Panc1 (cell line): Measurements from ENCODE around the gene MARS2. TPM values are rescaled to one million over a fixed set of nuclear protein-coding genes. Genes with fewer than 3 reads are reported as not detected.

ENCODE experiments used
- ATAC-seq: fragments of 200-7000 bp; cut with Tn5 transposase; 2 replicates; pipeline ENCODE4 v1.9.1; 2020; ENCODE audit warnings: mild to moderate bottlenecking, moderate library complexity
- Bru-seq: library from RNA; stranded (reverse); fragments of 400-500 nt; gene quantifications from one replicate; lab custom pipeline; 2021; lab: Mats Ljungman, UMichigan
- BruChase-seq, 2 experiments: library from RNA; stranded (reverse); fragments of 400-500 nt; gene quantifications; one replicate each; lab custom pipeline; 2021; lab: Mats Ljungman, UMichigan
- BruUV-seq: library from RNA; stranded (reverse); fragments of 400-500 nt; replicated peaks from 2 replicates; lab custom pipeline; 2021; lab: Mats Ljungman, UMichigan
- CTCF ChIA-PET: fragments of 300-600 bp; sonication (Branson Sonifier 250); formaldehyde crosslinking; loops from one replicate; lab custom pipeline; 2022; ENCODE audit warnings: antibody characterized with exemption; lab: Charles Lee
- POLR2A ChIA-PET: fragments of 300-600 bp; sonication (Branson Sonifier 250); formaldehyde crosslinking; loops from one replicate; lab custom pipeline; 2022; ENCODE audit warnings: antibody characterized with exemption; lab: Charles Lee
- DNase-seq: peaks from one replicate; pipeline ENCODE4 v3.0.0-alpha.2; 2010; ENCODE audit warnings: low read depth, low spot score
- H3K27ac ChIP-seq: 2 replicates; pipeline ENCODE4 v1.5.1; 2011; ENCODE audit warnings: mild to moderate bottlenecking, low read length, inconsistent platforms
- H3K27me3 ChIP-seq: fragments of 200-500 bp; sonication (Bioruptor generic); 2 replicates; pipeline ENCODE4 v1.6.0; 2014; ENCODE audit warnings: low read length, inconsistent platforms; ENCODE audit not compliant: control insufficient read depth, insufficient read depth
- H3K36me3 ChIP-seq: fragments of 200-500 bp; sonication (Bioruptor generic); 2 replicates; pipeline ENCODE4 v1.5.1; 2014; ENCODE audit warnings: inconsistent platforms, mild to moderate bottlenecking, low read length, moderate library complexity; ENCODE audit not compliant: control insufficient read depth, insufficient read depth
- H3K4me1 ChIP-seq: 2 replicates; pipeline ENCODE4 v1.5.1; 2011; ENCODE audit warnings: inconsistent platforms, mild to moderate bottlenecking, low read length, moderate library complexity; ENCODE audit not compliant: control insufficient read depth, insufficient read depth
- H3K4me3 ChIP-seq, 2 experiments: 2 replicates each; pipeline ENCODE4 v1.5.1; 2011 to 2012; ENCODE audit warnings: low read depth in 2 of 2, low read length in 2 of 2, mild to moderate bottlenecking in 2 of 2, inconsistent platforms in 1 of 2, moderate library complexity in 1 of 2
- H3K9me3 ChIP-seq: fragments of 200-500 bp; sonication (Bioruptor generic); 2 replicates; pipeline ENCODE4 v1.5.1; 2014; ENCODE audit warnings: low read depth, mild to moderate bottlenecking, inconsistent platforms, low read length, moderate library complexity; ENCODE audit not compliant: control insufficient read depth, insufficient read depth
- POLR2AphosphoS5 ChIP-seq: IDR thresholded peaks from 2 replicates; pipeline ENCODE4 v1.6.1; 2012; ENCODE audit warnings: mild to moderate bottlenecking, low read depth, low read length, moderate library complexity
- SIN3A ChIP-seq: IDR thresholded peaks from 2 replicates; pipeline ENCODE4 v1.6.1; 2012; ENCODE audit warnings: low read depth, mild to moderate bottlenecking, low read length, moderate library complexity, borderline replicate concordance; ENCODE audit not compliant: insufficient read depth
- TCF7L2 ChIP-seq: IDR thresholded peaks from 2 replicates; pipeline ENCODE4 v1.6.1; 2011; ENCODE audit warnings: mild to moderate bottlenecking, low read depth, low read length, inconsistent platforms
- in situ Hi-C: cut with HindIII; loops from 2 replicates; pipeline ENCODE4 v1.10.0; 2016; ENCODE audit warnings: low sequenced_read_pairs, low pct_unique_long_range_greater_than_20kb
- intact Hi-C: fragments of 100-400 bp; cut with micrococcal nuclease; formaldehyde crosslinking; loops from one replicate; pipeline ENCODE4 v1.10.0; 2022; ENCODE audit not compliant: unreplicated experiment
- long read RNA-seq: library from polyadenylated mRNA; unstranded; transcript quantifications from one replicate; pipeline ENCODE4 v2.0.0, GENCODE V29; 2021; ENCODE audit not compliant: unreplicated experiment
- polyA plus RNA-seq: library from polyadenylated mRNA; unstranded; fragments of >200 nt; gene quantifications from one replicate; pipeline ENCODE4 v1.2.1, GENCODE V29; 2012; ENCODE audit warnings: missing spikeins; ENCODE audit not compliant: insufficient read length
- total RNA-seq: library from RNA; stranded (reverse); gene quantifications from one replicate; pipeline ENCODE4 v1.2.1, GENCODE V29; 2021; ENCODE audit not compliant: unreplicated experiment
- TF ChIP-seq, protein P1 (sequence below), 2 experiments: IDR thresholded peaks; 2 replicates each; pipeline ENCODE4 v1.6.1; 2011 to 2012; ENCODE audit warnings: low read depth in 2 of 2, control low read depth in 1 of 2, low read length in 1 of 2, mild to moderate bottlenecking in 1 of 2, moderate library complexity in 1 of 2; ENCODE audit not compliant: insufficient read depth in 1 of 2
- TF ChIP-seq, protein P2 (sequence below): fragments of 450-650 bp; IDR thresholded peaks from 2 replicates; pipeline ENCODE4 v1.5.1; 2017; ENCODE audit warnings: mild to moderate bottlenecking

MARS2 gene
- total RNA-seq, result 8.7 TPM
- polyA plus RNA-seq, result 5.4 TPM
- percentile 65 among the genes with signal in this experiment for Bru-seq, nascent RNA
- percentile 95 among the genes with signal in this experiment for BruChase-seq, experiment 1, labeled RNA remaining after a 2-hour chase
- percentile 61 among the genes with signal in this experiment for BruChase-seq, experiment 2, labeled RNA remaining after a 6-hour chase
- long read RNA-seq, transcript MARS2-201 (1 exons, 3,019 nt), result major isoform, 21 of 21 reads
- long read RNA-seq, partial matches to known transcripts, result 0 of 21 reads
- long read RNA-seq, other reads (novel, unspliced or antisense), result 0 of 21 reads

- ChIA-PET CTCF (interaction anchor here (0.6 to 1.1 kb wide), 2 partner anchors 42 to 205 kb away, joined by 3 to 5 read pairs; partner anchors contain the start of genes HSPD1 and HSPE1), POLR2A (interaction anchor here (0.6 kb wide), 1 partner anchor 134 kb away, joined by 4 read pairs; no protein-coding TSS in a partner anchor)
- TF ChIP-seq, protein P1, sequence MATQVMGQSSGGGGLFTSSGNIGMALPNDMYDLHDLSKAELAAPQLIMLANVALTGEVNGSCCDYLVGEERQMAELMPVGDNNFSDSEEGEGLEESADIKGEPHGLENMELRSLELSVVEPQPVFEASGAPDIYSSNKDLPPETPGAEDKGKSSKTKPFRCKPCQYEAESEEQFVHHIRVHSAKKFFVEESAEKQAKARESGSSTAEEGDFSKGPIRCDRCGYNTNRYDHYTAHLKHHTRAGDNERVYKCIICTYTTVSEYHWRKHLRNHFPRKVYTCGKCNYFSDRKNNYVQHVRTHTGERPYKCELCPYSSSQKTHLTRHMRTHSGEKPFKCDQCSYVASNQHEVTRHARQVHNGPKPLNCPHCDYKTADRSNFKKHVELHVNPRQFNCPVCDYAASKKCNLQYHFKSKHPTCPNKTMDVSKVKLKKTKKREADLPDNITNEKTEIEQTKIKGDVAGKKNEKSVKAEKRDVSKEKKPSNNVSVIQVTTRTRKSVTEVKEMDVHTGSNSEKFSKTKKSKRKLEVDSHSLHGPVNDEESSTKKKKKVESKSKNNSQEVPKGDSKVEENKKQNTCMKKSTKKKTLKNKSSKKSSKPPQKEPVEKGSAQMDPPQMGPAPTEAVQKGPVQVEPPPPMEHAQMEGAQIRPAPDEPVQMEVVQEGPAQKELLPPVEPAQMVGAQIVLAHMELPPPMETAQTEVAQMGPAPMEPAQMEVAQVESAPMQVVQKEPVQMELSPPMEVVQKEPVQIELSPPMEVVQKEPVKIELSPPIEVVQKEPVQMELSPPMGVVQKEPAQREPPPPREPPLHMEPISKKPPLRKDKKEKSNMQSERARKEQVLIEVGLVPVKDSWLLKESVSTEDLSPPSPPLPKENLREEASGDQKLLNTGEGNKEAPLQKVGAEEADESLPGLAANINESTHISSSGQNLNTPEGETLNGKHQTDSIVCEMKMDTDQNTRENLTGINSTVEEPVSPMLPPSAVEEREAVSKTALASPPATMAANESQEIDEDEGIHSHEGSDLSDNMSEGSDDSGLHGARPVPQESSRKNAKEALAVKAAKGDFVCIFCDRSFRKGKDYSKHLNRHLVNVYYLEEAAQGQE (IDR thresholded peaks at IDR 0.05; ENCODE audit: insufficient read depth in 1 of 2, low read depth in 2 of 2, low read length in 1 of 2), result no peak
- TF ChIP-seq POLR2AphosphoS5, result peak; percentile 76; the same call in 1 of the 2 replicates
- peak; percentile 94 for TF ChIP-seq SIN3A
- intact Hi-C loops (loop anchor here (5.0 kb wide), 1 partner anchor 203 kb away; the partner anchor contains the start of gene HSPE1), in situ Hi-C loops (no loop called here)
- Histone ChIP-seq H3K4me3 (peak within 1 kb of the TSS; percentile 76 to 94), H3K9me3 (no peaks in the 10 kb centered on the region), H3K27ac (peak within 1 kb of the TSS; percentile 99), H3K36me3 (peaks cover 6% of the 10 kb centered on the region), H3K27me3 (no peaks in the 10 kb centered on the region), H3K4me1 (peaks cover 15% of the 10 kb centered on the region)
- ATAC-seq, result peak; percentile 92
- peak; percentile 43 for DNase-seq
- no TSS peak for BruUV-seq
Observed at GRCh38 chr2:197705121-197705911, at the start of gene MARS2. Gene MARS2, plus strand, starts transcription at chr2:197705369. Its CDS starts 37 bp downstream, at chr2:197705406.

GRCh38 chr2:197657562-197657961, 47.6 kb upstream of the MARS2 start:
- DNase-seq (no peak), ATAC-seq (no peak)
- no TSS peak for BruUV-seq
- ChIA-PET POLR2A (interaction anchor here (0.6 kb wide), 1 partner anchor 154 kb away, joined by 6 read pairs; no protein-coding TSS in a partner anchor), CTCF (no interaction called here)
- no peak overlapping the region for H3K4me3 ChIP-seq
- TF ChIP-seq POLR2AphosphoS5 (no peak), TCF7L2 (no peak), SIN3A (no peak)
- TF ChIP-seq, protein P2, sequence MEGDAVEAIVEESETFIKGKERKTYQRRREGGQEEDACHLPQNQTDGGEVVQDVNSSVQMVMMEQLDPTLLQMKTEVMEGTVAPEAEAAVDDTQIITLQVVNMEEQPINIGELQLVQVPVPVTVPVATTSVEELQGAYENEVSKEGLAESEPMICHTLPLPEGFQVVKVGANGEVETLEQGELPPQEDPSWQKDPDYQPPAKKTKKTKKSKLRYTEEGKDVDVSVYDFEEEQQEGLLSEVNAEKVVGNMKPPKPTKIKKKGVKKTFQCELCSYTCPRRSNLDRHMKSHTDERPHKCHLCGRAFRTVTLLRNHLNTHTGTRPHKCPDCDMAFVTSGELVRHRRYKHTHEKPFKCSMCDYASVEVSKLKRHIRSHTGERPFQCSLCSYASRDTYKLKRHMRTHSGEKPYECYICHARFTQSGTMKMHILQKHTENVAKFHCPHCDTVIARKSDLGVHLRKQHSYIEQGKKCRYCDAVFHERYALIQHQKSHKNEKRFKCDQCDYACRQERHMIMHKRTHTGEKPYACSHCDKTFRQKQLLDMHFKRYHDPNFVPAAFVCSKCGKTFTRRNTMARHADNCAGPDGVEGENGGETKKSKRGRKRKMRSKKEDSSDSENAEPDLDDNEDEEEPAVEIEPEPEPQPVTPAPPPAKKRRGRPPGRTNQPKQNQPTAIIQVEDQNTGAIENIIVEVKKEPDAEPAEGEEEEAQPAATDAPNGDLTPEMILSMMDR, result no peak
- TF ChIP-seq, protein P1 (IDR thresholded peaks at IDR 0.05; ENCODE audit: insufficient read depth in 1 of 2, low read depth in 2 of 2, low read length in 1 of 2), result no peak
- intact Hi-C loops, result no loop called here
- H3K27me3 ChIP-seq, result no peaks in the 10 kb centered on the region
- in situ Hi-C loops, result no loop called here
- H3K4me1 ChIP-seq, result no peaks in the 10 kb centered on the region
- no peaks in the 10 kb centered on the region for H3K9me3 ChIP-seq
- no peaks in the 10 kb centered on the region for H3K36me3 ChIP-seq
- H3K27ac ChIP-seq, result no peak overlapping the region
